Right lobe of liver (tissue), 4 donors: Measurements from ENCODE around the gene ALDH7A1.

Experiments
- POLR2A ChIP-seq: fragments of 450-650 bp; IDR thresholded peaks from one replicate; pipeline ENCODE4 v1.6.1; 2017; ENCODE audit warnings: antibody characterized with exemption, mild to moderate bottlenecking
- TF ChIP-seq, protein P1 (sequence below), 4 donors: fragments of 200-600 bp in 3 of 4; fragments of 450-650 bp in 1 of 4; IDR thresholded peaks; one replicate each; pipeline versions ENCODE4 v1.5.1 to v1.8.0; 2016 to 2022; ENCODE audit warnings: antibody characterized with exemption in 4 of 4, mild to moderate bottlenecking in 2 of 4
- donor health status: DM: no; HTN: no; CAD: no.
- donor health status: DM: no; HTN: no; CAD: no.
- donor health status: DM: no; HTN: yes; CAD: no.

DNA sequence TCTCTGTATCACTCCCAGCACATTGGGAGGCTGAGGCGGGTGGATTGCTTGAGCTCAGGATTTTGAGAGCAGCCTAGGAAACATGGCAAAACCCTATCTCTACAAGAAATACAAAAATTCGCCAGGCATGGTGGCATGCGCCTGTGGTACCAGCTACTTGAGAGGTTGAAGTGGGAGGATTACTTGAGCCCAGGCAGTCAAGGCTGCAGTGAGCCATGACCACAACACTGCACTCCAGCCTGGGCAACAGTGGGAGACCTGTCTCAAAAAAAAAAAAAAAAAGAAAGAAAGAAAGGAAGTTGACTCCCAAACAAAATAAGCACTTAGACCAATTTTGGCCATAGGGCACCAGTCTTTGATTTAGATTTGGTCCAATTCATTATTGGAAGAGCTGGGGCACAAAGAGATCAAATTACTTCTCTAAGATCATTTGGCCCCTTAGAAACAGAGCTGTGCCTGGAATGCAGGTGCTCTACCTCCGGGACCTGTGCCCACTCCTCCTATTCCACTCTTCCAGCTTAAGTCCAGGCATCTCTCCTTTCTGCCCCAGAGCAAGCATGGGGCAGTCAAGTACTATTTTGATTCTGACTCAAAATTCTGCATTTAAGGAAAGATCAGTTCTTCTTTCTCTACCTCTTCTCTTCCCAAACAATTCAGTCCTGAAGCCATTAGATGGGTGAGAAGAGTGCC, 59.0 kb downstream of the ALDH7A1 start:
- TF ChIP-seq, protein P1, sequence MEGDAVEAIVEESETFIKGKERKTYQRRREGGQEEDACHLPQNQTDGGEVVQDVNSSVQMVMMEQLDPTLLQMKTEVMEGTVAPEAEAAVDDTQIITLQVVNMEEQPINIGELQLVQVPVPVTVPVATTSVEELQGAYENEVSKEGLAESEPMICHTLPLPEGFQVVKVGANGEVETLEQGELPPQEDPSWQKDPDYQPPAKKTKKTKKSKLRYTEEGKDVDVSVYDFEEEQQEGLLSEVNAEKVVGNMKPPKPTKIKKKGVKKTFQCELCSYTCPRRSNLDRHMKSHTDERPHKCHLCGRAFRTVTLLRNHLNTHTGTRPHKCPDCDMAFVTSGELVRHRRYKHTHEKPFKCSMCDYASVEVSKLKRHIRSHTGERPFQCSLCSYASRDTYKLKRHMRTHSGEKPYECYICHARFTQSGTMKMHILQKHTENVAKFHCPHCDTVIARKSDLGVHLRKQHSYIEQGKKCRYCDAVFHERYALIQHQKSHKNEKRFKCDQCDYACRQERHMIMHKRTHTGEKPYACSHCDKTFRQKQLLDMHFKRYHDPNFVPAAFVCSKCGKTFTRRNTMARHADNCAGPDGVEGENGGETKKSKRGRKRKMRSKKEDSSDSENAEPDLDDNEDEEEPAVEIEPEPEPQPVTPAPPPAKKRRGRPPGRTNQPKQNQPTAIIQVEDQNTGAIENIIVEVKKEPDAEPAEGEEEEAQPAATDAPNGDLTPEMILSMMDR (IDR thresholded peaks at IDR 0.05), result no peak
- no peak for TF ChIP-seq POLR2A
